ENCODE measurements around the gene ZCWPW1.

DNA sequence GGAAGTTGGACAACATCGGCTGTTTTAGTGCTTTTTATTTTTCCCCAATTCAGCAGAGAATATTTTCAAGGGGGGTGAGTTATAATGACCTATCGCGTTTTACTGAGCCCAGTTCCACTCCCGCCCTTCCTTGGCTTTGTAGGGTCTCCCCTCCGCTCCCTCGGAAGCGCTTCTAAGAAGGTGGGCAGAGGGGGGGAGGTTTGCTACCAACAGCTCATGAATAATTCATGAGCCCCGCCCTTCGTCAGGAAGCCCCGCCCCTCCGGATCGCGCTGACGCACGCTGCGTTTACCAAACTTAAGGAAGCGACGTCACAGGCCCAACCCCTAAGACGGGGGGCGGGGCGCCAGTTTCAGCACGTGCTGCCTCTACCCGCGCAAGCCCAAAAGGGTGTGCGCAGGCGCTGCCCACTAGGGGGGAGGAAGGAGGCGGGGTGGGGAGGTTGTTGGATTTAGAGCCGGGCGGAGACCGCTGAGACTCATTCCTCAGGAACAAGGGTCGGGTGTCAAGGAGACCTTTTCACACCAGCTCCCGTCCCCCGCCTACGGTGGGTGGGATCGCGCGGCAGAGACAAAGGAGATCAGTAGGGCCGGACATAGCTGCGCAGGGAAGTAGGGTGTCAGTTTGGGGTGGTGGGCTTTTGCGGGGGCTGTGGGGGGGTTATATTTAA, 599 bp upstream of the ZCWPW1 start:
- TF ChIP-seq, protein P1, sequence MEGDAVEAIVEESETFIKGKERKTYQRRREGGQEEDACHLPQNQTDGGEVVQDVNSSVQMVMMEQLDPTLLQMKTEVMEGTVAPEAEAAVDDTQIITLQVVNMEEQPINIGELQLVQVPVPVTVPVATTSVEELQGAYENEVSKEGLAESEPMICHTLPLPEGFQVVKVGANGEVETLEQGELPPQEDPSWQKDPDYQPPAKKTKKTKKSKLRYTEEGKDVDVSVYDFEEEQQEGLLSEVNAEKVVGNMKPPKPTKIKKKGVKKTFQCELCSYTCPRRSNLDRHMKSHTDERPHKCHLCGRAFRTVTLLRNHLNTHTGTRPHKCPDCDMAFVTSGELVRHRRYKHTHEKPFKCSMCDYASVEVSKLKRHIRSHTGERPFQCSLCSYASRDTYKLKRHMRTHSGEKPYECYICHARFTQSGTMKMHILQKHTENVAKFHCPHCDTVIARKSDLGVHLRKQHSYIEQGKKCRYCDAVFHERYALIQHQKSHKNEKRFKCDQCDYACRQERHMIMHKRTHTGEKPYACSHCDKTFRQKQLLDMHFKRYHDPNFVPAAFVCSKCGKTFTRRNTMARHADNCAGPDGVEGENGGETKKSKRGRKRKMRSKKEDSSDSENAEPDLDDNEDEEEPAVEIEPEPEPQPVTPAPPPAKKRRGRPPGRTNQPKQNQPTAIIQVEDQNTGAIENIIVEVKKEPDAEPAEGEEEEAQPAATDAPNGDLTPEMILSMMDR (IDR thresholded peaks at IDR 0.05; ENCODE audit: insufficient read depth, low read length, poor library complexity, severe bottlenecking): no peak
- TF ChIP-seq EZH2phosphoT487 (conservative IDR thresholded peaks at IDR 0.05; ENCODE audit: low read length): no peak
